BE2C (cell line): ENCODE results near the gene TSPYL2.

Experiments
- DNase-seq: peaks from one replicate; pipeline ENCODE4 v3.0.0-alpha.2; 2020
- H3K27me3 ChIP-seq: fragments of 250-450 bp; sonication (Bioruptor Pico); 2 replicates; pipeline ENCODE4 v1.5.1; 2020; ENCODE audit warnings: mild to moderate bottlenecking
- H3K36me3 ChIP-seq: fragments of 250-450 bp; sonication (Bioruptor Pico); 2 replicates; pipeline ENCODE4 v1.5.1; 2020; ENCODE audit warnings: mild to moderate bottlenecking
- H3K4me1 ChIP-seq: fragments of 250-450 bp; sonication (Bioruptor Pico); 2 replicates; pipeline ENCODE4 v1.5.1; 2020
- H3K4me3 ChIP-seq: 2 replicates; pipeline ENCODE4 v1.5.1; 2011; ENCODE audit warnings: low read depth, low read length
- H3K9me3 ChIP-seq: fragments of 250-450 bp; sonication (Bioruptor Pico); 2 replicates; pipeline ENCODE4 v1.5.1; 2020
- CTCF ChIP-seq: IDR thresholded peaks from 2 replicates; pipeline ENCODE4 v1.5.1; 2012; ENCODE audit warnings: mild to moderate bottlenecking, low read depth, low read length

The TSPYL2 gene

GRCh38 chrX:53048169-53049126, 33.7 kb upstream of the TSPYL2 start, which contains the start of gene GPR173:
Gene GPR173, plus strand, starts transcription at chrX:53048789. Its CDS starts 27,833 bp downstream, at chrX:53076622.
- Histone ChIP-seq H3K9me3 (no peaks in the 10 kb centered on the region), H3K27me3 (no peaks in the 10 kb centered on the region), H3K4me1 (0 out of 2 replicates have a peak, but pooled peaks cover 6% of the 10 kb centered on the region), H3K4me3 (peak within 1 kb of the TSS; percentile 73), H3K36me3 (no peaks in the 10 kb centered on the region)
- peak; percentile 78 for DNase-seq
- no peak for TF ChIP-seq CTCF

- no peak for TF ChIP-seq CTCF
- Histone ChIP-seq H3K4me3 (peak overlapping the region; percentile 73), H3K9me3 (no peaks in the 10 kb centered on the region), H3K27me3 (no peaks in the 10 kb centered on the region), H3K4me1 (0 out of 2 replicates have a peak, but pooled peaks cover 6% of the 10 kb centered on the region), H3K36me3 (no peaks in the 10 kb centered on the region)
- peak; percentile 9 for DNase-seq
These were observed 33.0 kb upstream of the TSPYL2 start for GRCh38 chrX:53049127-53049517.

GRCh38 chrX:53050841-53051240, 31.3 kb upstream of the TSPYL2 start:
- no peaks in the 10 kb centered on the region for H3K36me3 ChIP-seq
- no peaks in the 10 kb centered on the region for H3K27me3 ChIP-seq
- H3K4me1 ChIP-seq = 0 out of 2 replicates have a peak, but pooled peaks cover 6% of the 10 kb centered on the region
- TF ChIP-seq CTCF = no peak
- DNase-seq = no peak
- H3K4me3 ChIP-seq = no peak overlapping the region
- no peaks in the 10 kb centered on the region for H3K9me3 ChIP-seq

- no peak for DNase-seq
These were observed 26.8 kb upstream of the TSPYL2 start for GRCh38 chrX:53055244-53055849.

GRCh38 chrX:53056292-53056691, 25.9 kb upstream of the TSPYL2 start:
- Histone ChIP-seq H3K36me3 (no peaks in the 10 kb centered on the region), H3K9me3 (no peaks in the 10 kb centered on the region), H3K4me1 (no peaks in the 10 kb centered on the region), H3K4me3 (no peak overlapping the region), H3K27me3 (no peaks in the 10 kb centered on the region)
- no peak for DNase-seq
- no peak for TF ChIP-seq CTCF

More at GRCh38 chrX:53055244-53055849, 26.8 kb upstream of the TSPYL2 start:
- no peaks in the 10 kb centered on the region for H3K9me3 ChIP-seq
- no peak for TF ChIP-seq CTCF
- H3K4me3 ChIP-seq = no peak overlapping the region
- H3K36me3 ChIP-seq = no peaks in the 10 kb centered on the region
- no peaks in the 10 kb centered on the region for H3K27me3 ChIP-seq
- H3K4me1 ChIP-seq = no peaks in the 10 kb centered on the region
